NT2/D1 (cell line): ENCODE results near the gene LIX1.

ENCODE experiments used
- SUZ12 ChIP-seq: IDR thresholded peaks from 2 replicates; pipeline ENCODE4 v1.6.1; 2011; ENCODE audit not compliant: insufficient read length, insufficient read depth; ENCODE audit errors: extremely low read depth
- YY1 ChIP-seq: IDR thresholded peaks from 2 replicates; pipeline ENCODE4 v1.6.1; 2011; ENCODE audit not compliant: insufficient read length, insufficient read depth
- ZNF274 ChIP-seq: IDR thresholded peaks from 2 replicates; pipeline ENCODE4 v1.6.1; 2011; ENCODE audit warnings: mild to moderate bottlenecking, low read depth, low read length

DNA sequence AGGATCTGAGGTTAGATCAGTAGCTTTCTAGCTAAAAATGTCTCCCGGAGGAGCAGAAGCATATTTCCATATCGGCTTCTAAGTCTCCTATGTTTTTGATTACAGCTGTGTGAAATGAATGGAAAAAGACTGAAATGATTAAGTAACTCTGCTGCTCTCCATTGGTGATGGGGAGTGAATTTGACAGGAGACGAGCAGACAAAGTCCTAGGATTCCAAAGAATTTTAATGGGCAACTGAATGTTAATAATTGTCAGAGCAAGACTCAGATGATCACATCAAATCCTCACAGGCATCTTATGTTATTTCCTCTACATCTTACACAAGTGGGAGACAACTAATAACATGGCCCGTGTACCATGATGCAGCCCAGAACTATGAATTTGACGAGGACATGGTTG lies 66.8 kb downstream of the LIX1 start:
- no peak for TF ChIP-seq ZNF274
- no peak for TF ChIP-seq SUZ12
- no peak for TF ChIP-seq YY1
